RWPE1 (cell line): ENCODE measurements around the gene DNAJC5.
A peak's percentile ranks its signal among the peaks of the same experiment; 100 is the strongest.
"Not testable (repeated sequence)": the region's sequence is repeated elsewhere in the genome, so short reads cannot be mapped to it uniquely, and the experiment has no call there.

ENCODE experiments used
- CTCF ChIA-PET: fragments of 350-600 bp; sonication (Branson Sonifier 250); formaldehyde crosslinking; extraction: SDS; loops from one replicate; lab custom pipeline; 2021; lab: Yijun Ruan, JAX
- POLR2A ChIA-PET: fragments of 400-600 bp; formaldehyde crosslinking; extraction: SDS; loops from one replicate; lab custom pipeline; 2020; ENCODE audit warnings: antibody characterized with exemption; ENCODE audit not compliant: low non-redundant PET; lab: Yijun Ruan, JAX
- DNase-seq: peaks from one replicate; pipeline ENCODE4 v3.0.0; 2012; ENCODE audit warnings: low spot score
- H3K27ac ChIP-seq: fragments of 450-650 bp; 2 replicates; pipeline ENCODE4 v1.5.1; 2017
- TF ChIP-seq, protein P1 (sequence below): fragments of 450-650 bp; conservative IDR thresholded peaks from 2 replicates; pipeline ENCODE4 v1.5.1; 2017; ENCODE audit warnings: low read depth, mild to moderate bottlenecking

Gene DNAJC5

GRCh38 chr20:63973636-63974401, 78.9 kb downstream of the DNAJC5 start:
- TF ChIP-seq, protein P1, sequence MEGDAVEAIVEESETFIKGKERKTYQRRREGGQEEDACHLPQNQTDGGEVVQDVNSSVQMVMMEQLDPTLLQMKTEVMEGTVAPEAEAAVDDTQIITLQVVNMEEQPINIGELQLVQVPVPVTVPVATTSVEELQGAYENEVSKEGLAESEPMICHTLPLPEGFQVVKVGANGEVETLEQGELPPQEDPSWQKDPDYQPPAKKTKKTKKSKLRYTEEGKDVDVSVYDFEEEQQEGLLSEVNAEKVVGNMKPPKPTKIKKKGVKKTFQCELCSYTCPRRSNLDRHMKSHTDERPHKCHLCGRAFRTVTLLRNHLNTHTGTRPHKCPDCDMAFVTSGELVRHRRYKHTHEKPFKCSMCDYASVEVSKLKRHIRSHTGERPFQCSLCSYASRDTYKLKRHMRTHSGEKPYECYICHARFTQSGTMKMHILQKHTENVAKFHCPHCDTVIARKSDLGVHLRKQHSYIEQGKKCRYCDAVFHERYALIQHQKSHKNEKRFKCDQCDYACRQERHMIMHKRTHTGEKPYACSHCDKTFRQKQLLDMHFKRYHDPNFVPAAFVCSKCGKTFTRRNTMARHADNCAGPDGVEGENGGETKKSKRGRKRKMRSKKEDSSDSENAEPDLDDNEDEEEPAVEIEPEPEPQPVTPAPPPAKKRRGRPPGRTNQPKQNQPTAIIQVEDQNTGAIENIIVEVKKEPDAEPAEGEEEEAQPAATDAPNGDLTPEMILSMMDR = peak; percentile 100
- ChIA-PET CTCF (interaction anchor here (0.5 to 2.6 kb wide), 61 partner anchors 8 to 1286 kb away, joined by 3 to 18 read pairs (median 4); partner anchors contain the start of genes LKAAEAR1, PTK6, RGS19 and TPD52L2), POLR2A (interaction anchor here (0.5 to 0.6 kb wide), 2 partner anchors 106 to 109 kb away, joined by 3 read pairs; partner anchors contain the start of gene TPD52L2)
- peak; percentile 86 for DNase-seq
- peak overlapping the region; percentile 62 for H3K27ac ChIP-seq

DNA sequence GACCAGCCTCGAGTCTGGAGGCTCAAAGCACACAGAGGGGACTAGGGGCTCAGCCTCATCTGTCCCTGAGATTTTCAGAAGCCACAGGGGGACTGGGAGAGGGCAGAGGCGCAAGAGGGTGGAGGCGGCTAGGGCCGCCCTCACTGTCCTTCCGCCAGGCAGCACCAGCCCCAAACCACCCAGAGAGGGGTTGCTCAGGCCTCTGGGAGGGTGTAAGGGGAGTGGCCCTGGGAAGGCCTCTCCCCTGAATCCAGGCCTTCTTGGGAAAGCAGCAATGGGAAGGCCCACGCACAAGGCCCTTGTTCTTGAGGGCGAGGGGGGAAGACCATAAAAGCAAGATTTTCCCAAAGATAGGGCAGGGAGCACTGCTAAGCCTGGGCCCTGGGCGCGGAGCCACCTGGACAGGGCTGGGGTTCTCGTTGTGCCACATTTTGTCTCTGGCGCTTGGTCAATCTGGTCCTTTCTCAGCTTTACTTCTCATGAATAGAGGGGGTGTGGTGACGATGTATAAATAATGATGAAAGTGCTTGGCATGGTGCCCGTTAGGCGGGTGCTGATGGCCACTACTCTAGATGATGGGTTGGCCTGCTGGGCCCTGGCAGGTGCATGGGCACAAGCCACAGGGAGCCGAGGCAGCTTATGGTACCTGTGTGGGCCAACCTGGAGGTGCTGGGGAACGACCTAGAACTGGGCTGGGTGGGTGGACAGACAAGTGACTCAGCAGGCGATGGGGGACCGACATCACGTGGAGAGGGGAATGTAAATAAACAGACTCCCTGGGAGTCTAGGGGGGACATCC, 79.7 kb downstream of the DNAJC5 start:
- DNase-seq = no peak
- ChIA-PET CTCF (interaction anchor here (0.5 to 2.6 kb wide), 52 partner anchors 8 to 1973 kb away, joined by 3 to 18 read pairs (median 4); partner anchors contain the start of genes LKAAEAR1, PTK6, TPD52L2 and UCKL1), POLR2A (interaction anchor here (0.5 kb wide), 1 partner anchor 107 kb away, joined by 3 read pairs; no protein-coding TSS in a partner anchor)
- TF ChIP-seq, protein P1 = no peak
- peak overlapping the region; percentile 62 for H3K27ac ChIP-seq

GRCh38 chr20:63976511-63976910, 81.6 kb downstream of the DNAJC5 start:
- peak overlapping the region; percentile 95; the same call in 1 of the 2 replicates for H3K27ac ChIP-seq
- POLR2A ChIA-PET = not testable (repeated sequence)
- CTCF ChIA-PET = interaction anchor here (1.3 kb wide), 1 partner anchor 480 kb away, joined by 4 read pairs; no protein-coding TSS in a partner anchor

GRCh38 chr20:63976980-63977738, 82.2 kb downstream of the DNAJC5 start:
- H3K27ac ChIP-seq = peak overlapping the region; percentile 95
- no peak for DNase-seq
- TF ChIP-seq, protein P1 = no peak
- CTCF ChIA-PET = interaction anchor here (0.7 to 1.0 kb wide), 4 partner anchors 18 to 440 kb away, joined by 3 to 4 read pairs (median 3); partner anchors contain the start of gene DNAJC5
- POLR2A ChIA-PET = interaction anchor here (0.6 kb wide), 2 partner anchors 17 to 21 kb away, joined by 3 to 7 read pairs; partner anchors contain the start of gene UCKL1

More at GRCh38 chr20:63976511-63976910, 81.6 kb downstream of the DNAJC5 start:
- not testable (repeated sequence) for DNase-seq

DNA sequence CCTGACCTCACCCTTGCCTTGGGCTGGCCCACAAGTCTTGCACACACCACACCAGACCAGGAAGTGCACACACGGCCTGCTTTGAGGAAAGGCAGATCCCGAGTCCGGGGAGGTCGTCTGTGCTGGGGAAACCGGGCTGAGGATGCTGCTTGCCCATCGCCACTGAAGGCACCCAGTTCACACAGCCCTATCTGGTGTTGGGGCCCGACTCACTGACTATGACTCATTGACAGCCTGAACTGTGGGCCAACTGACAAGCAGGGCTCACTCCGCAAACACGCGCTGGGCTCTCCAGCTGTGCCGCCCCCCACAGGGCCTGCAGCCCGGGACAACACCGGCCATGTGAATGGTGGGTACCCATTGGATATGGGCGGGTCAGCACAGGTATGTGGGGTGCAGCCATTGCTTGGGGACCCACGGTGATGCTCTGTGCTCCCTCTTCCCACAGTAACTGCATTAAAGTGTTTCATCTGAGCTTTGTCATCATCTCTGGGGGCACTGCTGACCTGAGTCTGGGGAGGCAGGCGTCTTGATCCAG, 82.9 kb downstream of the DNAJC5 start:
- ChIA-PET CTCF (interaction anchor here (0.7 to 1.0 kb wide), 4 partner anchors 19 to 440 kb away, joined by 3 to 4 read pairs (median 3); partner anchors contain the start of gene DNAJC5), POLR2A (interaction anchor here (0.6 kb wide), 2 partner anchors 16 to 22 kb away, joined by 3 to 7 read pairs; partner anchors contain the start of gene UCKL1)
- H3K27ac ChIP-seq = peak overlapping the region; percentile 95
- TF ChIP-seq, protein P1 = no peak
- DNase-seq = peak; percentile 75
